ENCODE results near the gene HDHD2. TPM values are rescaled to one million over a fixed set of nuclear protein-coding genes. Genes with fewer than 3 reads are reported as not detected.
"Not testable (repeated sequence)": the region's sequence is repeated elsewhere in the genome, so short reads cannot be mapped to it uniquely, and the experiment has no call there.

Gene HDHD2
- 10 to 100 TPM; 37.6 to 40.6 TPM for total RNA-seq
- long read RNA-seq, transcript HDHD2-201 (7 exons, 2,212 nt) = major isoform, 124 of 148 reads
- long read RNA-seq, transcript HDHD2-205 (7 exons, 2,224 nt) = minor isoform, 11 of 148 reads
- long read RNA-seq, partial matches to known transcripts = 2 of 148 reads
- long read RNA-seq, other reads (novel, unspliced or antisense) = 10 of 148 reads

- DNase-seq = peak; percentile 91
- ATAC-seq = peak; percentile 96 to 98
- intact Hi-C loops (cut with DNase I) = no loop called here
Observed at GRCh38 chr18:47150029-47150823, at the start of gene HDHD2. HDHD2 (minus strand) TSS chr18:47150500; CDS start chr18:47136439, 14,061 bp downstream.

DNA sequence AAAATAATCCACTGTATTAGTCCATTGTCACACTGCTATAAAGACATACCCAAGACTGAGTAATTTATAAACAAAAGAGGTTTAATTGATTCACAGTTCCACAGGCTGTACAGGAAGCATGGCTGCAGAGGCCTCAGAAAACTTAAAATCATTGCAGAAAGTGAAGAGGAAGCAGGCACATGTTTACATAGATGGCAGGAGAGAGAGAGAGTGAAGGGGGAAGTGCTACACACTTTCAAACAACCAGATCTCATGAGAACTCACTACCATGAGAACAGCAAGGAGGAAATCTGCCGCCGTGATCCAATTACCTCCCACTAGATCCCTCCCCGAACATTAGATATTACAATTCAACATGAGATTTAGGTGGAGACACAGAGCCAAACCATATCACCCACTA is 45.7 kb upstream of the HDHD2 start:
- ATAC-seq; DNase-seq; intact Hi-C loops (cut with DNase I): not testable (repeated sequence)

DNA sequence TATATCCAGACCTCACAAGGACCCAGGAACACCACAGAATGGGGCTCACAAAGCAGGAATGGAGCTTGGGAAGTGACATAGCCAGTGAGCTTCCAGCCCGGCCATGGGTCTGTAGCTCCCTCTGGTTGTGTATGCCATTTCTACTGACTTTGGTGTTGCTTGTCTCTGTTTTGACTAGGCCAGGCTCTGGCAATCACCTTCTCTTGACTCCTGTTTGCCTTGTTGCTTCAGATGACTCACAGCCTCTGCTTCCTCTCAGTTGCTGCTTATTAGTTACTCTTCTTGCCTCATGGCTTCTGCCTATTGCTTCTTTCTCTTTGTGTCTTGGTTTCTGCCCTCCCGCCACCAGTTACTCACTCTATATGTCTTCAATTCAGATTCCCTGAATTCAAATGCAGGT is 41.7 kb upstream of the HDHD2 start:
- DNase-seq (no peak), ATAC-seq (no peak)
- intact Hi-C loops (cut with DNase I) = no loop called here

GRCh38 chr18:47187721-47188120 is 37.4 kb upstream of the HDHD2 start:
- intact Hi-C loops (cut with DNase I) = no loop called here
- no peak for ATAC-seq
- no peak for DNase-seq

DNA sequence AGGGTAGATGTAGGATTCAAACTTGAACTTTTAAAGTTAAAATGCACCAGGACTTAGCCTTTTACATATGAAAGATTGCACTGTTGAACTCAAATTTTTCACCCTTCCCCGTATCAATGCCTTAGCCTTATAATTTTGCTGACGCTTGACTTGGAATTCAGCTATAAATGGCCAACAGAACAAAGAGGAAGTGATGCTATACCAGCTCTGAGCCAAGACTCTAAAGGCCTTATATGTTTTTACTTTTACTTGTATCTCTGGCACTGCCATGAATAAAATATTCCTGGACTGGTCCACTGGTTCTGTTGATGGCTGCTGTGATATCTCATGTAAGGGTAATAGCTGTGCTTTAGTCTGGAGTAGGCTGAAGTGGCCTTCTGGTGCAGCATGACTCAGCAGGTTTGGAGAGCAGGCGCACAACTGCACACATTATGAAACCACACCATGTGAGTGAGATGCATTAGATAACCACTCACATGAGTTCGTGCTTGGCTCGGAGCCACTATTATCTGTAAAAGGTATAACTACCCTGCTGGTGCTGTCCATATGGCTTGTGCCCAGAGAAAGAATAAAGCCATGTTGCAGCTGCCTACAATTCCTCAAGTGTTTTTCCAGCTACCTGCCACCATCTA is 34.2 kb upstream of the HDHD2 start:
- ATAC-seq (no peak), DNase-seq (no peak)

GRCh38 chr18:47182156-47182555 is 31.9 kb upstream of the HDHD2 start:
- DNase-seq; ATAC-seq; intact Hi-C loops (cut with DNase I): not testable (repeated sequence)

More for the DNA sequence above, 34.2 kb upstream of the HDHD2 start:
- intact Hi-C loops (cut with DNase I) = no loop called here

DNA sequence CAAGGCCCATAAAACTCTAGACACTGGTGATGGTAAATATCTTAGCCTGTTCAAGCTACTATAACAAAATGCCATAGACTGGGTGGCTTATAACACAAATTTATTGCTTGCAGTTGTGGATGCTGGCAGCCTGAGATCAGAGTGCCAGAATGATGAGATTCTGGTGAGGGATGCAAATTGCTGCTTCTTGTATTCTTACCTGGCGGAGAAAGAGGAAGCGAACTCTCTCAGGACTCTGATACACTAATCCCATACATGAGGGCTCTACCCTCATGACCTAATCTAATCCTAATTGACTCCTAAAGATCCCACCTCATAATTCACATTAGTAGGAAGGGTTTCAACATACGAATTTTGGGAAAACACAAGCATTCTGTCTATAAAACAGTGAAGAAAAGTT is 30.5 kb upstream of the HDHD2 start:
- intact Hi-C loops (cut with DNase I) = no loop called here
- DNase-seq (no peak), ATAC-seq (no peak)

DNA sequence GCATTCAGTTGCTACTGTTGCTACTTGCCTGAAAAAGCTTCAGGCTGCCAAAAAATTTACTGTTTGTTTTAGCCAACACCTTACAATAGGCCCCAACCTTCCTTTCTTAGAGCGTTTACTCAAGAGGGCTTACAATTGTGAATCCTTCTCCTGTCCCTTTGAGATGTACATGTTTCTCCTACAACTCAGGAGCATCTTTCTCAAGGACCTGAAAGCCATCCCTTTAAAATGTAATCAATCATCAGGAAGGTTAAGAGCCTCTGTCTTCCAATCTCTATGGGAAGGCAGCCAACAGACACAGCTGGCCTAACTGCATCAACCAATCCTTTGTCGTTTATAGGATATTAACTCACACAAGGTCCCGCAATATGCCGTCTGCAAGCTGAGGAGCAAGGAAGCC is 29.2 kb upstream of the HDHD2 start:
- no peak for ATAC-seq
- intact Hi-C loops (cut with DNase I) = no loop called here
- DNase-seq = no peak

DNA sequence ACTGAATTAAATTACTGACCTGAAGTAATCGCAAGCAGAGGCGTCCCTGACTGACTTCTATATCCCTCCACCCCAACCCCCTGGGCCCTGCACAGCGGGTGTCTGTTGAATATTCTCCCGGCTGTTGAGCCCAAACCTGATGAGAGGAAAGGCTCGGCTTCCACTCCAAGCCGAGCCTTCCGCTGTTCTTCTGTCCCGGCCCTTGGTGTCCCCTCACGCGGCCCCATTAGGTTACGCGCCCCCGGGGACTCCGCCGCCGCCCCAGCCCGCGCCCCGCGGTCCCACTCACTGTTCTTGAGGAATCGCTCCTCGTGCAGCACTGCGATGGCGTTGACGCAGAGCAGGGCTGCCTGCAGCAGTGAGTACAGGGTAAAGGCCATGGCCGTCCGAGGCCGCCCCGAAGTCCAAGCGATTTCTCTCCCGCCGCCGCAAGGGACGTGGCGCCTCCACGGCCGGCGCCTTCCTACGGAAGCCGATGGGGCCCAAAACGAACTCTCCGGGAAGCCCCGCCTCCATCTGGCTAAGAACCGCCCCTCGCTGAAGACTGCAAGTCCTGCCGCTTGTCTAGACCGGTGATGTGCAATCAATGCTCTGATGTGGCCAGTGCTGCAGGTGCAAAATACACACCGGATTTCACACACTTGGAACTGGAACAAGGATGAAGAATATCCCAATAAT is 25.7 kb upstream of the HDHD2 start, which contains the start of gene IER3IP1:
Gene IER3IP1 (minus strand): TSS at position 467 of the 678 bp plus-strand sequence. CDS start 87 bp downstream, at position 380.
- ATAC-seq (peak; percentile 97 to 99), DNase-seq (peak; percentile 94)
- intact Hi-C loops (cut with DNase I) = no loop called here

DNA sequence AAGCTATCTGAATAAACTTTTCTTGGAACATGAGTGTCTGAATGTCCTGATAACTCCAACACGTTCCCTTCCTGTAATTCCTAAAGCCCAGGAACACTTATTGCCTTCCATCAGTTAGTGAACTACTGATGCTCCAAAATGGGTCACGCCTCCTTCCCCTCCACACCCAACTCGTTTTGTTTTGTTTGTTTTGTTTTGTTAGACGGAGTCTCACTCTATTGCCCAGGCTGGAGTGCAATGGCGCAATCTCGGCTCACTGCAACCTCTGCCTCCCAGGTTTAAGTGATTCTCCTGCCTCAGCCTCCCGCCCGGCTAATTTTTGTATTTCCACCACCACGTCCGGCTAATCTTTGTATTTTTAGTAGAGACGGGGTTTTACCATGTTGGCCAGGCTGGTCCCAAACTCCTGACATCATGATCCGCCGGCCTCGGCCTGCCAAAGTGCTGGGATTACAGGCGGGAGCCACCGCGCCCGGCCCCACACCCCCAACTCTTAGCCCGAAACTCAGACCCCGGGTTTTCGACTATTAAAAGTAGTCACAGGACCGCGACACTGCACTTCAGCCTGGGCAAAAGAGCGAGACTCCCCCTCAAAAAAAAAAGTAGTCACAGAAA is 25.1 kb upstream of the HDHD2 start:
- ATAC-seq = peak; percentile 28 to 40

GRCh38 chr18:47174545-47175116 is 24.3 kb upstream of the HDHD2 start:
- no peak for DNase-seq
- intact Hi-C loops (cut with DNase I) = no loop called here
- ATAC-seq = no peak

More for the DNA sequence above, 25.1 kb upstream of the HDHD2 start:
- intact Hi-C loops (cut with DNase I) = no loop called here
- DNase-seq = peak; percentile 36

DNA sequence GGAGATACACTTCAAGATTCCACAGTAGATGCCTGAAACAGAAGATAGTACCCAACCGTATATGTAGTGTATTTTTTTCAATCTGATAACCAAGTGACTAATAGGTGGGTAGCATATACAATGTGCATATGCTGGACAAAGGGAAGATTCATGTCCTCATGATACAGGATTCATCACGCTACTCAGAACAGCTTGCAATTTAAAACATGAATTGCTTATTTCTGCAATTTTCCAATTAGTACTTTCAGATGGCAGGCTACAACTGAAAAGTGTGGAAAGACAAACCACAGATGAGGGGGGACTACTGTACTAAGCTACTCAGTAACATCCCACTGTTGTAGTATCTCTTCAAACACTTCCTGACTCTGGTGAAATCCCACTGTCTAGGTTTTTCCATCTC is 22.2 kb upstream of the HDHD2 start:
- no peak for DNase-seq
- intact Hi-C loops (cut with DNase I) = no loop called here
- no peak for ATAC-seq

- intact Hi-C loops (cut with DNase I) = no loop called here
- ATAC-seq = no peak
- no peak for DNase-seq
Observed at GRCh38 chr18:47168913-47169312, 18.6 kb upstream of the HDHD2 start.

DNA sequence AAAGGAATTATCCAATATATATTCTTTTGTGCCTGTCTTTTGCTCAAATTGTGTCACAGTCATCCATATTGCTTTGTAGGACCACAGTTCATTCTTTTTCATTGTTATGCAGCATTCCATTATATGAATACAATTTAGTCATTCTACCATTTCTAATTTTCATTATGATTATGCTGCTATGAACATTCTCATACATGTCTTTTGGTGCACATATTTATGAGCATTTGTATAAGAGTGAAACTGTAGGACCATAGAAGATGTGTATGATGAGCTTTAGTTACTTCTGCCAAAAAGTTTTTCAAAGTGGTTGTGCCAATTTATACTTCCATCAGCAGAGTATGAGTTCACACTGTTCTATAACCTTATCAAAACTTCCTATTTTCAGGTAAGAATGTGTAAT is 18.2 kb upstream of the HDHD2 start:
- ATAC-seq (no peak), DNase-seq (no peak)
- intact Hi-C loops (cut with DNase I) = no loop called here

GRCh38 chr18:47166294-47166693 is 16.0 kb upstream of the HDHD2 start:
- no peak for DNase-seq
- no peak for ATAC-seq
- intact Hi-C loops (cut with DNase I) = no loop called here

GRCh38 chr18:47163241-47163640 is 12.9 kb upstream of the HDHD2 start:
- DNase-seq (no peak), ATAC-seq (peak in 1 of 2 donors; percentile 73)
- intact Hi-C loops (cut with DNase I) = no loop called here

DNA sequence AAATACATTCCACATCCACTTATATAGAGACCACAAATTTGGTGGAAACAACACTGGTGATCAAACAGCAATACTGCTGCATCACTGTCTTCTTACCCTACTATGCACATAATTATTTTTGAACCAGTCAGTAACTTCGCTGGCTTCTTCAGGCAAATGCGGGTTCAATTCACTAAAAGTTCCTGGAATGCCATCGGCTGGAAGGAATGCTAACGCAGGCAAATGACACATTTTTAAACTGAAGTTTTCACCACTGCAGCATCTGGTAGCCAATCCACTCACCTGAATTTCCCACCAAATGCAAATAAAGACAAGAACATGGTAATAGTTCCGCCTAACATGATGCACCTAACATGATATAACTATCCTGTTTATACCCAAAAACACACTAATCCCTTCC is 10.0 kb upstream of the HDHD2 start:
- no peak for ATAC-seq
- intact Hi-C loops (cut with DNase I) = no loop called here
- no peak for DNase-seq

- ATAC-seq; DNase-seq; intact Hi-C loops (cut with DNase I): not testable (repeated sequence)
Observed at GRCh38 chr18:47158404-47158803, 8.1 kb upstream of the HDHD2 start.

GRCh38 chr18:47151439-47151838 is 1.1 kb upstream of the HDHD2 start:
- intact Hi-C loops (cut with DNase I) = no loop called here
- ATAC-seq (no peak), DNase-seq (no peak)
